Measurements from ENCODE around the gene RNF208.

DNA sequence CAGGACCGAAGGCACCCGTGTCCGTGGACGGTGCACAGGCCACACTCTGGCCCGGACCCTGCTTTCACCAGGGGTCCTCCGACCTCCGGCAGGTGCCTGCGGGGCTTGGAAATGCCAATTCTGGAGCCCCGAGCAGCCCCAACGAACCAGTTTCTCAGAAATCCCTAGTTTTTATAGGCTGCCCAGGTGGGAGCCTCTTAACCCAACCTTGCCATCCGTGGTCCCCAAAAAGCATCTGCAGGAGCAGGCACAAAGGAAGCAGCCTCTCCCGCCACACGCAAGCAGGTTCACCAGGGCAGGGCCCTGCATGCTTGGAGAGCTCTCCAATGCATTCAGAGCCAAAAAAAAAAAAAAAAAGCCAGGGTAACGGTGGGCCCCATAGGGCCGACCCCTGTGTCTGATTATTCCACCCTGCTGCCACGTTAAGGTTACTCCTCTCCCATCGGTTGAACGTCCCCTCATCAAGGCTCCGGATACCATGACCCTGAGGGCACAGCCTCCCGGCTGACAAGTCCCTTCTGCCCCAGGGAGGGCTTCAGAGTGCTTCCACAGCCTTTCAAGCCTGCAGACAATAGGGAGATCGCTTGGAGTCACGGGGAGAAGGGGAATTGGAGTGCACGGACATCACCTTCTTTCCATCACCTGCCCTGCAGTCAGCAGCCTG lies 20.7 kb downstream of the RNF208 start:
- TF ChIP-seq, protein P1, sequence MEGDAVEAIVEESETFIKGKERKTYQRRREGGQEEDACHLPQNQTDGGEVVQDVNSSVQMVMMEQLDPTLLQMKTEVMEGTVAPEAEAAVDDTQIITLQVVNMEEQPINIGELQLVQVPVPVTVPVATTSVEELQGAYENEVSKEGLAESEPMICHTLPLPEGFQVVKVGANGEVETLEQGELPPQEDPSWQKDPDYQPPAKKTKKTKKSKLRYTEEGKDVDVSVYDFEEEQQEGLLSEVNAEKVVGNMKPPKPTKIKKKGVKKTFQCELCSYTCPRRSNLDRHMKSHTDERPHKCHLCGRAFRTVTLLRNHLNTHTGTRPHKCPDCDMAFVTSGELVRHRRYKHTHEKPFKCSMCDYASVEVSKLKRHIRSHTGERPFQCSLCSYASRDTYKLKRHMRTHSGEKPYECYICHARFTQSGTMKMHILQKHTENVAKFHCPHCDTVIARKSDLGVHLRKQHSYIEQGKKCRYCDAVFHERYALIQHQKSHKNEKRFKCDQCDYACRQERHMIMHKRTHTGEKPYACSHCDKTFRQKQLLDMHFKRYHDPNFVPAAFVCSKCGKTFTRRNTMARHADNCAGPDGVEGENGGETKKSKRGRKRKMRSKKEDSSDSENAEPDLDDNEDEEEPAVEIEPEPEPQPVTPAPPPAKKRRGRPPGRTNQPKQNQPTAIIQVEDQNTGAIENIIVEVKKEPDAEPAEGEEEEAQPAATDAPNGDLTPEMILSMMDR (IDR thresholded peaks at IDR 0.05) = no peak
- no peak for TF ChIP-seq RFX5 (IDR thresholded peaks at IDR 0.05; ENCODE audit: low read length)
- no peak for TF ChIP-seq MXI1 (IDR thresholded peaks at IDR 0.05; ENCODE audit: low read depth, low read length)
- no peak for TF ChIP-seq MEF2A (IDR thresholded peaks at IDR 0.05; ENCODE audit: borderline replicate concordance, low read depth)
- TF ChIP-seq TCF12 (IDR thresholded peaks at IDR 0.05) = no peak
- no peak for TF ChIP-seq EP300 (IDR thresholded peaks at IDR 0.05; ENCODE audit: borderline replicate concordance in 1 of 2, low read depth in 1 of 2, low read length in 1 of 2)
- TF ChIP-seq JUND (IDR thresholded peaks at IDR 0.05) = no peak
- no peak for TF ChIP-seq POLR2AphosphoS5 (IDR thresholded peaks at IDR 0.05; ENCODE audit: low read depth, low read length)
- TF ChIP-seq, protein P2, sequence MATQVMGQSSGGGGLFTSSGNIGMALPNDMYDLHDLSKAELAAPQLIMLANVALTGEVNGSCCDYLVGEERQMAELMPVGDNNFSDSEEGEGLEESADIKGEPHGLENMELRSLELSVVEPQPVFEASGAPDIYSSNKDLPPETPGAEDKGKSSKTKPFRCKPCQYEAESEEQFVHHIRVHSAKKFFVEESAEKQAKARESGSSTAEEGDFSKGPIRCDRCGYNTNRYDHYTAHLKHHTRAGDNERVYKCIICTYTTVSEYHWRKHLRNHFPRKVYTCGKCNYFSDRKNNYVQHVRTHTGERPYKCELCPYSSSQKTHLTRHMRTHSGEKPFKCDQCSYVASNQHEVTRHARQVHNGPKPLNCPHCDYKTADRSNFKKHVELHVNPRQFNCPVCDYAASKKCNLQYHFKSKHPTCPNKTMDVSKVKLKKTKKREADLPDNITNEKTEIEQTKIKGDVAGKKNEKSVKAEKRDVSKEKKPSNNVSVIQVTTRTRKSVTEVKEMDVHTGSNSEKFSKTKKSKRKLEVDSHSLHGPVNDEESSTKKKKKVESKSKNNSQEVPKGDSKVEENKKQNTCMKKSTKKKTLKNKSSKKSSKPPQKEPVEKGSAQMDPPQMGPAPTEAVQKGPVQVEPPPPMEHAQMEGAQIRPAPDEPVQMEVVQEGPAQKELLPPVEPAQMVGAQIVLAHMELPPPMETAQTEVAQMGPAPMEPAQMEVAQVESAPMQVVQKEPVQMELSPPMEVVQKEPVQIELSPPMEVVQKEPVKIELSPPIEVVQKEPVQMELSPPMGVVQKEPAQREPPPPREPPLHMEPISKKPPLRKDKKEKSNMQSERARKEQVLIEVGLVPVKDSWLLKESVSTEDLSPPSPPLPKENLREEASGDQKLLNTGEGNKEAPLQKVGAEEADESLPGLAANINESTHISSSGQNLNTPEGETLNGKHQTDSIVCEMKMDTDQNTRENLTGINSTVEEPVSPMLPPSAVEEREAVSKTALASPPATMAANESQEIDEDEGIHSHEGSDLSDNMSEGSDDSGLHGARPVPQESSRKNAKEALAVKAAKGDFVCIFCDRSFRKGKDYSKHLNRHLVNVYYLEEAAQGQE (IDR thresholded peaks at IDR 0.05; ENCODE audit: low read depth, low read length) = no peak
- no peak for TF ChIP-seq EZH2phosphoT487 (IDR thresholded peaks at IDR 0.05; ENCODE audit: borderline replicate concordance, low read depth)
- TF ChIP-seq SIN3A (IDR thresholded peaks at IDR 0.05; ENCODE audit: borderline replicate concordance, low read depth, low read length) = no peak
- TF ChIP-seq, protein P3, sequence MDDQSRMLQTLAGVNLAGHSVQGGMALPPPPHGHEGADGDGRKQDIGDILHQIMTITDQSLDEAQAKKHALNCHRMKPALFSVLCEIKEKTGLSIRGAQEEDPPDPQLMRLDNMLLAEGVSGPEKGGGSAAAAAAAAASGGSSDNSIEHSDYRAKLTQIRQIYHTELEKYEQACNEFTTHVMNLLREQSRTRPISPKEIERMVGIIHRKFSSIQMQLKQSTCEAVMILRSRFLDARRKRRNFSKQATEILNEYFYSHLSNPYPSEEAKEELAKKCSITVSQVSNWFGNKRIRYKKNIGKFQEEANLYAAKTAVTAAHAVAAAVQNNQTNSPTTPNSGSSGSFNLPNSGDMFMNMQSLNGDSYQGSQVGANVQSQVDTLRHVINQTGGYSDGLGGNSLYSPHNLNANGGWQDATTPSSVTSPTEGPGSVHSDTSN (IDR thresholded peaks at IDR 0.05) = no peak
- TF ChIP-seq FOXJ3 (CRISPR knock-in tag; IDR thresholded peaks at IDR 0.05) = no peak

All from SK-N-SH (cell line).